Measurements from ENCODE around the gene TGFBR2.

The TGFBR2 gene

DNA sequence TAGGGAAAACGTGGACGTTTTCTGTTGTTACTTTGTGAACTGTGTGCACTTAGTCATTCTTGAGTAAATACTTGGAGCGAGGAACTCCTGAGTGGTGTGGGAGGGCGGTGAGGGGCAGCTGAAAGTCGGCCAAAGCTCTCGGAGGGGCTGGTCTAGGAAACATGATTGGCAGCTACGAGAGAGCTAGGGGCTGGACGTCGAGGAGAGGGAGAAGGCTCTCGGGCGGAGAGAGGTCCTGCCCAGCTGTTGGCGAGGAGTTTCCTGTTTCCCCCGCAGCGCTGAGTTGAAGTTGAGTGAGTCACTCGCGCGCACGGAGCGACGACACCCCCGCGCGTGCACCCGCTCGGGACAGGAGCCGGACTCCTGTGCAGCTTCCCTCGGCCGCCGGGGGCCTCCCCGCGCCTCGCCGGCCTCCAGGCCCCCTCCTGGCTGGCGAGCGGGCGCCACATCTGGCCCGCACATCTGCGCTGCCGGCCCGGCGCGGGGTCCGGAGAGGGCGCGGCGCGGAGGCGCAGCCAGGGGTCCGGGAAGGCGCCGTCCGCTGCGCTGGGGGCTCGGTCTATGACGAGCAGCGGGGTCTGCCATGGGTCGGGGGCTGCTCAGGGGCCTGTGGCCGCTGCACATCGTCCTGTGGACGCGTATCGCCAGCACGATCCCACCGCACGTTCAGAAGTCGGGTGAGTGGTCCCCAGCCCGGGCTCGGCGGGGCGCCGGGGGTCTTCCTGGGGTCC lies at the start of gene TGFBR2:
Gene TGFBR2 (plus strand): TSS at position 301 of the 731 bp plus-strand sequence. CDS start 283 bp downstream, at position 584.
- DNase-seq: no peak

GRCh38 chr3:30557746-30558303 lies 48.6 kb upstream of the TGFBR2 start:
- no peak for DNase-seq

- no peak for DNase-seq
These were observed 42.4 kb upstream of the TGFBR2 start for GRCh38 chr3:30563956-30564355.

DNA sequence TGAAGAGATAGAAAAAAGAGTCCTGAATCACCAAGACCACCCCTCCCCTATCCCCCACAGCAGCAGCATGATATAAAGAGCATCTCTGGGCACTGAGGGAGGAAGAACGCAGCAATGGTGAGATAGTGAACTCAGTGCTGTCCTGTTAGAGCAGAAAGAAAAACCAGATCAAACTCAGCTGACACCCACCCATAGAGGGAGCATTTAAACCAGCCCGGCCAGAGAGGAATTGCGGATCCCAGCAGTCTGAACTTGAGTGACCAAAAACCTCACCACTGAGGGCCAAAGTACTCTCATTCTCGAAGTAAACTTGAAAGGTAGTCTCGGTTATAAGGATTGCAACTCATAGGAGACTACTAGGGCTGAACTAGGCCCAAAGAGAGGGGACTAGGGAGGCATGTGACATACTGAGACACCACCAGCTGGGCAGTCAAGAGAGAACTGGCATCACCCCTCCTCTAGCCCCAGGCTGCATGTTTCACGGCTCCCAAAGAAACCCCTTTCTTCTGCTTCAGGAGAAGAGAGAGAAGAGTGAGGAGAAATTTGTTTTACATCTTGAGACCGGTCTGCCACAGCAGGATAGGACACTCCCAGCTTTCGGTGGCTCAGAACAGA lies 39.2 kb upstream of the TGFBR2 start:
- no peak for DNase-seq

- no peak for DNase-seq
These were observed 29.5 kb upstream of the TGFBR2 start for GRCh38 chr3:30576946-30577345.

- DNase-seq: no peak
These were observed 28.6 kb upstream of the TGFBR2 start for GRCh38 chr3:30577788-30578187.

DNA sequence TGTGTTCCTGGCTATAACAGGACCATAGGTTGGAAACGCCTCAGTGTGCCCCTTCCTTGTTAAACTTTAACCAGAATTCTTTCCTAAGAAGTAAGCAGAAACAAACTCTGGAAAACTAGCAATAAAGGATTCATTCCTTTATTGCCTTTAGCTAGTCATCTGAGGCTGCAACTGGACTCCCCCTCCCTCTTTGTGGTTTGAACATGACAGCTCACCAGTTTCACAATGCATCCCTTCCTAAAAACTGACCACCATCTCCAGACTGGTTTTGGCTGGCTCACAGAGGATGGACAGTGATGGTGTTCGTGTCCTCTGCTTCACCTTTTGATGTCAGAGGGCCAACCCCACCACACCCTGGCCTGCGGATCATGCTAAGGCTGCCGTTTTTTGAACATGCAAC lies 27.9 kb upstream of the TGFBR2 start:
- no peak for DNase-seq

- no peak for DNase-seq
These were observed 27.3 kb upstream of the TGFBR2 start for GRCh38 chr3:30578986-30579579.

- no peak for DNase-seq
These were observed 25.3 kb upstream of the TGFBR2 start for GRCh38 chr3:30581067-30581585.

DNA sequence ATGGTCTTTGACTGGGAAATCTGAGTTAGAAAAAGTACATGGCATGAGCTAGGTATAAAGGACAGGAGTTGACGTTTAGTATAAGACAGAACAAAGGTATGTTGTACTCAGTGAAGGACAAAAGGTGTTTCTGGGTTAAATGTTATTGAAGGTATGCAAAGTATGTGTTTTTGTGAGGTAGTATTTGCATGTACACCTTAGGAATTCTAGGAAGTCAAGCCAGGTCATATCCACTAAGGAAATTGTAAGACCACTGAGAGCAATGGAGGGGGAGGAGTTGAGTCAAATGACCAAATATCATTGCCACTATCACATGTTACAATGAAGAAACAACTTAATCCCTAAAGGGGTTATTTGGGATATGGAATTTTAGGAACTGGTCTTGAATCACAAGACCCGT lies 24.4 kb upstream of the TGFBR2 start:
- no peak for DNase-seq

DNA sequence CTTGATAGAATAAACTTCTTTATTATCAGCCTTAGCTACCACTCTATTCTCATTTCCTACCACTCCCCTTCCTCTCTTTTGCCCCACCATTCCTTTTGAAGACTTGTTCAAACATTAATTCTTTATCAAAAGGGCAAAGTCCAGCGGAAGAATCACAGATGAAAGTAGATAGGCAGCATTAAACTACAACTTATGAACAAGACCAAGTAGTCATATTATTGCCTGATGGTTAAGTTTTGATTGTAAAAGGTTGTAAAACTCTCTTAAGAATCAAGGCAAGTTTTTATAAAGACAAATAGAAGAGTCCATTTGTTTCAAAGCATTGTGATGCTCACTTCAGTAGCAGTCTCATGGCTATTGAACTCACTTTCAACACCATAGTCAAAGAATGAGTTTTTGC lies 22.4 kb upstream of the TGFBR2 start:
- no peak for DNase-seq

- DNase-seq: no peak
These were observed 20.7 kb upstream of the TGFBR2 start for GRCh38 chr3:30585654-30586053.

DNA sequence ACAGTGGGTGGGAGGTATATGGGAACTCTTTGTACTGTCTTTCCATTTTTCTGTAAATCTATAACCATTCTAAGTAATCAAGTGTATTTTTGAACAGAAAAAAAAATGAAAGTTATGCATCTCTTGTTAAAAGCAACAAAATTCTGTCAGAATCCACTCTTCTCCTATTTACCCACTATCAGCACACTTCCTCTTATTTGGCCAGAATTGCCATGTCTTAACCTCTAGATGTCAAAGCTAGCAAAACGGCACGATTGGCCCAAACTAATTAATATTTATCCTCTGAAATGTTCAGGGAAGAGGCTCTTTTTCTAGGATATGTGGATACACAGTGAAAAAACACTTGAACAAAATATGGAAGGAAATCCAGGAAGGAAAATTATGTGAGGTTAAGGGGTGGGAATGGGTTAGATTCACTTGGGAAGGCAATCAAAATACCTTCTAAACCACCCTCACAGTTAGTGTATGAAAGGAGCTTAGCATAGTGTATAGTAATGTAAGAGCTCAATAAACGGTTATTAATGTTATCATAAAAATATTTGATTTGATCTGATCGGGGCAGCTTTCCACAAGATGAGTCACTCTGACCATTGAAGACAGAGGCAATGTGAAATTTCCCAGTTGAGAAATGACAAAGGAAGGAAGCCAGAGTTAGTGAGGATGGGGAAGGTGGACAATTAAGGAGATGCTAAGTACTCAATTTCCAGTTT lies 20.1 kb upstream of the TGFBR2 start:
- DNase-seq: no peak

DNA sequence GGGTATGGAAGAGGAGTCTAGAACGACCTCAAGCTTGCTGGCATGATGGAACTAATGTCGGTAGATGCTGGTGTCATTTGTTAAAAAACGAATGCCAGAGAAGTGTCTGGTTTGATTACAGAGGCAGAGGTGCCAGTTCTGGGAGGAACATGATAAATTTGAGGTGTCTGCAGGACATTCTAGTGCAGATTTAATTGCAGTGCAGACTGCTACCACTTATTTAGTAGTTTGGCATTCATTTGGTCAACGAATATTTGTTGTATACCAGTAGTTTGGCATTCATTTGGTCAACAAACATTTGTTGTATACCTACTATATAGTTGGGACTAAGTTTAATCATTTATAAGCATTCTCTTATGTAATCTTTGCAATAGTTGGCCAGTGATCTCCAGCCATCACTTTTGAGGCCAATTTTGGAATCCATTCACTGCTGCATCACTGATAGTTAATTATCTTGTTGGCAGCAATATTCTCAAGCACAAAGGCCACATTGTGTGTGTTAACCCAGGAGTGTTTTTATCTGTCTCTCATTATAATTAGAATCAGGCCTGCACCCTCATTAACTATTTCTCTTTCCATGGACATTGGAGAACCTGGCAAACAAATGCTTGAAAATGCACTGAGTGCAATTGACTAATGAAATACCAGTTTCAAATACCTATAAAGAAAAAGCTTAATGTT lies 19.5 kb upstream of the TGFBR2 start:
- no peak for DNase-seq

GRCh38 chr3:30587904-30588303 lies 18.5 kb upstream of the TGFBR2 start:
- DNase-seq: no peak

DNA sequence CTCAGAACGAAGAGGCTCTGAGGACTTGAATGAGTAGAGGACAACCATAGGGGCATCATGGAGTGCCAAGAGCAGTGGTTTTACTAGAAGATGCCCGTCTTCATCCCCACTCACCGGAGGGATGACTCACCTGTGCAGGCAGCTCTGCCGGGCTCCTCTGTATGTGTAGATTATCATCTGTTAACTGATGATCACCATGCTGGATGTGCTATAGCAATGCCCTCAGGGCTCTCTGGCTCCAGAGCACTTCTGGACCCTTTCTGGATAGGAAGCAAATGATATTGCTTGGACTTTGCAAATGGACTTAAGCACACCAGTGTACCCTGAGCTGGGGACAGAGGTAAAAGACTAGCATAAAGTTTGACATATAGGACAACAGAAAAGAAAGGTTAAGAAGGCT lies 10.2 kb upstream of the TGFBR2 start:
- DNase-seq: no peak

GRCh38 chr3:30597131-30597768 lies 9.2 kb upstream of the TGFBR2 start:
- DNase-seq: no peak

GRCh38 chr3:30597769-30598134 lies 8.6 kb upstream of the TGFBR2 start:
- no peak for DNase-seq

DNA sequence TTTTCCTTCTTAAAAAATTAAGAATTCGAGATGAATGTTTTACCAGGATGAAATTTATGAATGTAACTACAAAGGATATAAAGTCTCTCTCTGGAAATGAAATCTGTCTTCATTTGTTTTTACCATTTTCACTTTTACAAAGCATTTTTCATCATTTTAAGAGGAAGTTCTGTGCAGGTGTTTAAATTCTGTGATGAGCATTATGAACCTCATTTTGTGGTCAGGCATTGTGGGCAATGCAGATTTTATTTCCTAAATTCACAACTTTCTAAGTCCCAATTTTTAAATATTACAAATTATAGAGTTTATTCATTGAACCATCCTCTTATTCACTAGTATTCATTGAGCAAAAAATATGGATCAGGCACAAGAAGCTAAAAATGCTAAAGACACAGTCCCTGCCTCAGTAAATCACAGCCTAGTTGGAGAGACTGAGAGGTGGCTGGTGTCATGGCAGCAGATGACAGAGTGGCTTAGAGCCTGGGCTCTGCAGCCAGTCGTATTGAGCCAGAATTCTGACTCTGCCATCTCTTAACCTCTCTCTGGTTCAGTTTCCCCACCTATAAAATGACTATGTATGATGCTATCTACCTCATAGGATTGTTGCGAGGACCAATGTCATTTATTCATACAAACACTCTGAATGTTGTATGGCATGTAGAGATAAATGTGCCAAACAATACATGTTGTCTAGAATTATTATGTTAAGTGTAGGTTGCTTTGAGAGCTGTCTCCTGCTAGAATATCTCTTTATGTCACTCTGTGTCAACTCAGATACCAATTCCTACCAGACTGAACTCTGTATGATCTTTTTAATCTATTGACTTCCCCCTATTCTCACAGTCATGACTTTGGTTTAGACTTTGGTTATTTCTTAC lies 7.5 kb upstream of the TGFBR2 start:
- DNase-seq: no peak

- no peak for DNase-seq
These were observed 5.8 kb upstream of the TGFBR2 start for GRCh38 chr3:30600572-30600971.

- DNase-seq: no peak
These were observed 3.5 kb upstream of the TGFBR2 start for GRCh38 chr3:30602946-30603345.
